Colonic mucosa (tissue), 4 donors: ENCODE measurements around the gene CYB5R3. TPM values are rescaled to one million over a fixed set of nuclear protein-coding genes. Genes with fewer than 3 reads are reported as not detected.

ENCODE experiments used
- DNase-seq: peaks from one replicate; pipeline ENCODE4 v3.0.0-alpha.2; 2020
- H3K27ac ChIP-seq: fragments of 200-600 bp; one replicate; pipeline ENCODE4 v1.8.0; 2021
- H3K27me3 ChIP-seq: fragments of 200-600 bp; one replicate; pipeline ENCODE4 v1.8.0; 2021
- H3K36me3 ChIP-seq: fragments of 200-600 bp; one replicate; pipeline ENCODE4 v1.8.0; 2021
- H3K4me1 ChIP-seq: fragments of 200-600 bp; one replicate; pipeline ENCODE4 v1.8.0; 2021; ENCODE audit warnings: mild to moderate bottlenecking
- H3K4me3 ChIP-seq: fragments of 200-600 bp; one replicate; pipeline ENCODE4 v1.8.0; 2021
- H3K9ac ChIP-seq, 2 donors: one replicate each; pipeline ENCODE4 v1.7.0; 2013; ENCODE audit warnings: control low read depth in 2 of 2, low read depth in 2 of 2, low read length in 2 of 2
- H3K9me3 ChIP-seq: fragments of 200-600 bp; one replicate; pipeline ENCODE4 v1.8.0; 2021
- CTCF ChIP-seq: fragments of 200-600 bp; IDR thresholded peaks from one replicate; pipeline ENCODE4 v1.8.0; 2022; ENCODE audit warnings: antibody characterized with exemption, mild to moderate bottlenecking
- intact Hi-C: fragments of 100-400 bp; cut with DNase I; formaldehyde crosslinking; loops from one replicate; pipeline ENCODE4 v1.14.1; 2022
- total RNA-seq, 2 donors: library from RNA; stranded (reverse); fragmentation: NEBNext Ultra II Directional in 1 of 2; extraction: Animal tissue kit (Norgen Biotek cat#: 25700) in 1 of 2; gene quantifications; one replicate each; pipeline ENCODE4 v1.2.1, GENCODE V29; 2021
- donor health status: healthy.
- donor health status: DM: no; HTN: no; CAD: no.
- donor health status: DM: no; HTN: no; CAD: no.

CYB5R3 gene
- total RNA-seq, 2 donors from 2014 or later: 105 to 133 TPM

GRCh38 chr22:42604403-42604802 is 44.8 kb downstream of the CYB5R3 start:
- H3K4me1 ChIP-seq: no peaks in the 10 kb centered on the region
- DNase-seq: no peak

GRCh38 chr22:42603427-42603826 is 45.8 kb downstream of the CYB5R3 start:
- Histone ChIP-seq H3K27me3 (no peaks in the 10 kb centered on the region), H3K36me3 (peaks cover 18% of the 10 kb centered on the region), H3K27ac (no peak overlapping the region), H3K4me1 (no peaks in the 10 kb centered on the region), H3K9me3 (no peaks in the 10 kb centered on the region), H3K9ac (no peak overlapping the region), H3K4me3 (no peak overlapping the region)
- TF ChIP-seq CTCF: no peak
- no peak for DNase-seq
- intact Hi-C loops: no loop called here

More at GRCh38 chr22:42604403-42604802, 44.8 kb downstream of the CYB5R3 start:
- intact Hi-C loops: no loop called here
- Histone ChIP-seq H3K27me3 (no peaks in the 10 kb centered on the region), H3K9me3 (no peaks in the 10 kb centered on the region), H3K4me3 (no peak overlapping the region), H3K27ac (no peak overlapping the region), H3K36me3 (peaks cover 9% of the 10 kb centered on the region), H3K9ac (no peak overlapping the region)
- no peak for TF ChIP-seq CTCF

GRCh38 chr22:42602470-42602869 is 46.7 kb downstream of the CYB5R3 start:
- H3K36me3 ChIP-seq: peaks cover 18% of the 10 kb centered on the region
- no peak overlapping the region for H3K27ac ChIP-seq

GRCh38 chr22:42601879-42602465 is 47.2 kb downstream of the CYB5R3 start:
- Histone ChIP-seq H3K9me3 (no peaks in the 10 kb centered on the region), H3K4me1 (no peaks in the 10 kb centered on the region), H3K27me3 (no peaks in the 10 kb centered on the region), H3K4me3 (no peak overlapping the region), H3K27ac (no peak overlapping the region), H3K36me3 (peaks cover 18% of the 10 kb centered on the region), H3K9ac (no peak overlapping the region)
- no peak for DNase-seq
- TF ChIP-seq CTCF: no peak
- intact Hi-C loops: no loop called here

More at GRCh38 chr22:42602470-42602869, 46.7 kb downstream of the CYB5R3 start:
- intact Hi-C loops: no loop called here
- H3K9me3 ChIP-seq: no peaks in the 10 kb centered on the region
- no peaks in the 10 kb centered on the region for H3K4me1 ChIP-seq
- no peak for DNase-seq
- H3K27me3 ChIP-seq: no peaks in the 10 kb centered on the region
- no peak for TF ChIP-seq CTCF
- no peak overlapping the region for H3K4me3 ChIP-seq
- no peak overlapping the region for H3K9ac ChIP-seq

GRCh38 chr22:42596863-42597530 is 52.2 kb downstream of the CYB5R3 start:
- Histone ChIP-seq H3K9ac (no peak overlapping the region), H3K27ac (no peak overlapping the region), H3K4me3 (no peak overlapping the region), H3K36me3 (peaks cover 28% of the 10 kb centered on the region), H3K4me1 (no peaks in the 10 kb centered on the region), H3K27me3 (no peaks in the 10 kb centered on the region), H3K9me3 (no peaks in the 10 kb centered on the region)
- intact Hi-C loops: no loop called here
- no peak for TF ChIP-seq CTCF
- DNase-seq: no peak
